NCI-H460 (cell line): ENCODE data around the gene MYMK. TPM values are rescaled to one million over a fixed set of nuclear protein-coding genes. Genes with fewer than 3 reads are reported as not detected.

Experiments
- DNase-seq: peaks from one replicate; pipeline ENCODE4 v3.0.0-alpha.2; 2016; ENCODE audit warnings: low read depth; ENCODE audit errors: extremely low read depth
- total RNA-seq: library from RNA; depleted of rRNA; stranded (reverse); fragments of >200 nt; shearing (Covaris generic); gene quantifications from 2 replicates; pipeline ENCODE4 v1.2.3, GENCODE V29; 2014

MYMK gene
- total RNA-seq, 1 experiment from 2014 or later: not detected

DNA sequence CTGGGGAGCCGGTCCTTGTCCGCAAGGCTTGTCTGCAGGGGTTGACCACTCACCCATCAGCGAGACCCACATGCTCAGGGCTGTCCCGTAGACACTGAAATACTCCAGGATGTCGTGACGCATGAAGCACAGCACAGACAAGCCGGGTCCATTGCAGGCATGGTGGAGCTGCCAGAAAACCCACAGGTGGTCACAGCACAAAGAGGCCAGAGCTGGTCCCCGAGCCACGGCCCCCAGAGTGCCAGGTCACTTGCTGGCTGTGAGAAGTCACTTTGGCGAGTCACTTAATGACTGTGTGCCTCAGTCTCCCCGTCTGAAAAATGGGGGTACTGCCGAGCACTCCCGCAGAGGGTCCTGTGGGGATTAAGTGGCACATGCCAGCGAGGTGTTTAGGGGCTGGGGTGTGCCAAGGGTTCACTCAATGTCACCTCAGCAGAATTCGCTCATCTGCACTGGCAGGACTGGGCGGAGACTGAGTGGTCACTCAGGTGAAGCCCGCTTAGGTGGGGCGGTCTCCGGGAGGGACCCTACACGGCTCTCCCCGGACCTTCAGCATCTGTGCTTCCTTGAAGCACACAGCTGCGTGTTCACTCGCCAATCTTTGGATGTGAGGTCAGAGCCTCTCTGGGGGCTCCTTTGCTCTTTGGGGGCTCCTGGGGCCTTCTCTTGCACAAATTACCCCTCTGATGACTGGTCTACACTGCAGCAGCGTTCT lies 4.5 kb downstream of the MYMK start:
- no peak for DNase-seq

DNA sequence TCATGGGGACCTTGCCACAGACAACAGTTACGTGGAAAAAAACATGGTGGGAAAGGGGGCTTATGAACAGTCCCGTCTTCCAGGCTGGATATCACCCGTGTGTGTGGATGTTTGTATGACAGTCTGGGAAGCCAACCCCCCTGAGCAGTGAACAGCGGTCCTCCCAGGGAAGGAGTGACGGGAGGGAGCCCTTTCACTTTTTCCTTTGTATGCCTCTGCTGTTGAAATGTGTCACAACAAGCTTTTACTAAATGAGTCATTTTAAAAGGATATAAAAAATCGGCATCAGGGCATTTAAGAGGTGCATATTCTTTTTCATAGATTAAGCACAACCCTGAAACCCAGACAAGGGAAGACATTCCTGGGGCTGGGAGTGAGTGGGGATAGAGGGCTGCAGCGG lies 5.1 kb downstream of the MYMK start:
- DNase-seq: no peak

DNA sequence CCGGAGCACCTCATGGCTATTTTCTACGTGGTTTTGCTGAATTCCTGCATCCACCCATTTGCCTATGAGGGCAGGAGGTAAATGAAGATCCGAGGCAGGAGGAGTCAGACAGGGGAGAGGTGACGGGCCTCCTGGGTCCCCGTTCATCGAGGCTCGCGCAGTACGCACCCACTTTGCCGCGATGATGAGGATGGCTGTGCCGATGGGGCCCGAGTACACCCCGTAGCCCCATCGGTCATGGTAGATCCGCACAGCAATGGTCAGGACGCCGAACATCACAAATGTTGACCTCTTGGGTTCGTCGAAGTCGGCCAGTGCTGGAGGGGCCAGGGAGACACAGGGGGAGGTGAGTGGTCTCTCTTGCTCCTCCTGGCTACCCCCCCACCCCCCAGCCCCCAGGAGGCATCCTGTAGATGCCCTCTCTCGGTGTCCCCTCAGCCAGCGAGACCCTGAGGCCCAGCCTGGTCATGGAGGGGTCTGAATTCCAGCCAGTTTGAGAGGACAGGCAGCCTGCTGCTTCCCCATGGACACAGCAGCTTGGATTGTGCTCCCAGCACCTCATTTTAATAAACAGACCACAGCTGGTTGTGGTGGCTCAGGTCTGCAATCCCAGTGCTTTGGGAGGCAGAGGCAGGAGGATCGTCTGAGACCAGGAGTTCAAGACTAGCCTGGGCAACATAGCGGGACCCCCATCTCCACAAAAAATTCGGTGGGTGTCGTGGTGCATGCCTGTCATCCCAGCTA lies 5.9 kb downstream of the MYMK start:
- DNase-seq: no peak

DNA sequence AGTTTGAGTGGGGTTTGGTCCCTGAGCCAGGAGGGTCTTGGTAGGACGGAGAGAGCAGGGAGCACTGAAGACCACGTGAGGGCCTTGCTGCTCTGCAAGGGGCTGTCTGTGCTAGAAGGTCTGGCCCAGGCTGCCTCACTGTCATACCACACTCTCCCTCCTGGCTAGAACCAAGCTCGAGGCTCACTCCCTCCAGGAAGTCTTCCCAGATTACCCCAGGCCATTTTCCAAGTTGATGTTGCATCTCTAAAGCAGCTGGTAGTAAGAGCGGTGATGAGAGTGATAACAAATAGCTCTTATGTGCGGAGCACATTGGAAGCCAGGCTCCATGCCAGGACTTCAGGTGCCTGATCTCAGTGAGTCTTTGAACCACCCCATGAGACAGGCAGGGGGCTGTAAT lies 6.6 kb downstream of the MYMK start:
- DNase-seq: no peak

DNA sequence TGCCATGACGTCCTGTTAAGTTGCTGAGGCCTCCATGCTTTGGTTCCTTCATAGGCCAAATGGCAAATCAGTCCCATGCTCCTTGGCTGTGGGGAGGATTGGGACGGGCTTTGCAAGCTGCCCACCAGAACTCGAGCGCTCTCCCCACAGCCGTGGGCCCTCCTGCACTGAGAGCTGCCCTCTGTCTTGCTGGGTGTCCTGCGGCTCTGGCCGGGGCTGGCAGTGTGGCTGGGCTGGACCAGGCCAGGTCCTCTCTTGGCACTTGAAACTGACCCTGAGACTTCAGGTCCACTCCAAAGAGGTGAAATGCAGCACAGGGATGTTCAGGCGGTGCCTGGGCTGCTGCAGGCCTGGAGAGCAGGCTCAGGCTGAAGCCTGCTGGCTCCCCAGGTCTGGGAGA lies 7.0 kb downstream of the MYMK start:
- no peak for DNase-seq

DNA sequence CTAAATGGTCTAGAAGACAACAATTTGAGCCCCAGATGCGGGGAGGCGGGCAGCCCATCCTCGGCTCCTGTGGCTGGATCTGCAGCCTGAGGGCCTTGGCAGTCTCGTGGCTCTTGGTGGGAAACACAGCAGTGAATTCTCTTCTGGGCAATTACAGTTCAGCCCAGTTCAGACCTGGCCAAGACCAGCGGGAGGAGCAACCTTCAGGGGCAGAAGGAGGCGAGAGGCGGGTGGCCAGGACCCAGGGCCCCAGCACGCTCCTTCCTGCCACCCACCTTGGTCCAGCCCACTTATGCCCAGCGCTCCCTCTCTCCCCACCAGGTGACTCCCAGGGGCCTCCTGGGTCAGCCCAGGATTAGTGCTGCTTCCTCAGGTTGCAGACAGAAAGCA lies 7.8 kb downstream of the MYMK start:
- no peak for DNase-seq

DNA sequence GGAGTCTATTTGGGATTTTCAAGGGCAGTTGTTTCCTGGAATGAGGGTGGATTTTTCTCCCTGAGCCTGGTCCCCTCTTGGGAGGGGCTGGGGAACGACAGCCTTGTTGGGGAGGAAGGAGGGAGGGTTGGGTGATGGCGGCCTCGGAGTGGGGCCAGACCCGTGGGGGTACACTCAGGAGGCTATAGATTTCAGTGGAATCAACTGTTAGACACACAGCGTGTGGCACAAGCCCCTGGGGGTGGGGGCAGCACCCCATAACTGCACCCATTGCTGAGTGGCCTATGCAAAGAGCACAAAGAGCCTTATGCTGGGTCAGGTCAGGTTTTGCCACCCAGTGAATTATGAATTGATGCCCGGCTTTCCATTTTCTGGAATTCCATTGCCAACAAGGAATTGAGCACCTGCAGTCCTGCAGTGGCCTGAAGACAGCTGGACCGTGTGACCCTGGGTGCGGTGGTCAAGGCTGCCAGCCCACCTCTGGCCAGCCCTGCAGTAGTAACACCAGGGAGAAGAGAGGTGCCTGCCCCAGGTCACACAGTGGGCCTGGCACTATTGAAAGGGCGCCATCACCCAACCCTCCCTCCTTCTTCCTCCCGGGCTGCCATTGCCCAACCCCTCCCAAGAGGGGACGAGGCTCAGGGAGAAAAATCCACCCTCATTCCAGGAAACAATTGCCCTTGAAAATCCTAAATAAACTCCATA lies 8.4 kb downstream of the MYMK start:
- no peak for DNase-seq

DNA sequence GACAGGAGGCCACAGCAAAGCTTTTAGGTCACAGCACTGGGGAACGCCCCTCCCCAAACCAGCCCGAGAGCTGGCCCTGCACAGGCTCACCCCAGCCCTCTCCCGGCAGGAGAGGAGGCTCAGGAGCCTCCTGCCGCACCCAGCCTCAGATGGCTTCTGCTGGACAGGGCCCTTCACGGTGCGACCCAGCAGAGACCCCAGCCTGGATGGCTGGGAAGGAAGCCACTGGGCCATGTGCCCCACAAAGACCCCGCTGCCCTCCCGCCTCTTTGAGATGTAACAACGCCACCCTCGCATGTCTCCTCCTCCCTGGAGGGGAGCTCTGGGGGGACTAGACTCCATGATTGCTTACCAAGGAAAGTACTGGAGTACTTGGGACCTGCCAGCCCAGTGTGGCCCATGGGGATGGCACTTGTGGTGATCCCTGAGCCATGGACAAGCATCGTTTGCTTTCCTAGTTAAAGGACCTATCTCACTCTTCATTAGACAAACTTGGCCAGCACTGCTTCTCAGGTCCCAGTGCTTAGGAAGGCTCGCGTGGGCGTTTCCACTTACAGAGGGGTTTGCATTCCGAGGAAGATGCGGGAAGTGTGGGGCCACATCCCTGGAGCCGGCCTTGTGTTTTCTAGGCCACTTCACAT lies 9.0 kb downstream of the MYMK start:
- no peak for DNase-seq

DNA sequence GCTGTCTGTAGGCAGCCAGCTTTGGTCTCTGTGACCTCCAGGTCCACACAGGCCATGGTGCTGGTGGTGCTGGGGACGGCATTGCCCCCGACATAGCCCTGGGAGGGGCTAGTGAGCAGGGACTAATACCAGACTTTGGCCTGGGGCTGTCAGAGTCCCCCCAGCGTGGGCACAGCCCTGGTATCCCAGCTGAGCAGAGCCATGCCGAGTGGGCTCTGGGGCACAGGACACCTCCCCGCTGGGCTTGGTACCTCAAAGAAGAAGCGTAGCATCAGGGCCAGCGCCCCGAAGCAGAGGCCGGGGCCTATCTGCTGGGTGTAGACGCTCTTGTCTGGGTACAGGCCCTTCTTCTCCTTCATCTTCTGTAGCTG lies 9.5 kb downstream of the MYMK start:
- no peak for DNase-seq

DNA sequence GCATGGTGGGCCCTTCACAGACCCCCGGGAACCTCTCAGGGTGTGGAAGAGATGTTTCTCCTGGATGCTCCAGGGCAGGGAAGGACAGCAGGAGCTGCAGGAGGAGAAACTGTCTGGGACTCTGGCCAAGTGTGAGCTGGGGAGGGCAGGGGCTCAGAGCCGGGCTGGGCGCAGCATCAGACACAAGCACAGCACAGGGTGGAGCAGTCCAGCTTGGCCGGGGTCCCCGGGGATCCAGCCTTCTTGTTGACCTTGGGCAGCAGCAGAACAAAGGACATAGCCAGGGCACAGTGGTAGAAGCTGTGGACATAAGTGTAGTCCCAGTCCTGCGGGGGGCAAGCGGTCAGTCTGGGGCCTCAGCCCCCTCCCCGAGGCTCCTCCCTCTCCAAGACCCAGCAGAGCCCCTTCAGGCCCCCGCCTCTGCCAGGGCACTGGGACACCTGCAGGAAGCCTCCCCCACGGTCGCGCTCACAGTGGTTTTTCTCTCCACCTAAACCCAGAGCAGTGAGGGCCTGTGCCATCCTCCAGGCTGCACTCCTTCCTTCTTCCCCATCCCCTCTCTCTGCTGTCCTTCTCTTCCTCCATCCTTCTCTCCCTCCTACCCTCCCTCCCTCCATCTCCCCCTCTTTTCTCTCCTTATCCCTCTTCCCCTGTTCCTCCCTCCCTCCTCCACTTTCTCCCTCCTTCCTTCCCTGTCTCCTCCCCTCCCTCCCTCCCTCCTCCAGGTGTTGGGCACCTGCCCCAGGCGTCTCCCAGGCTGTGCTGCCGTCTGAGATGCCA lies 10.1 kb downstream of the MYMK start:
- DNase-seq: no peak

DNA sequence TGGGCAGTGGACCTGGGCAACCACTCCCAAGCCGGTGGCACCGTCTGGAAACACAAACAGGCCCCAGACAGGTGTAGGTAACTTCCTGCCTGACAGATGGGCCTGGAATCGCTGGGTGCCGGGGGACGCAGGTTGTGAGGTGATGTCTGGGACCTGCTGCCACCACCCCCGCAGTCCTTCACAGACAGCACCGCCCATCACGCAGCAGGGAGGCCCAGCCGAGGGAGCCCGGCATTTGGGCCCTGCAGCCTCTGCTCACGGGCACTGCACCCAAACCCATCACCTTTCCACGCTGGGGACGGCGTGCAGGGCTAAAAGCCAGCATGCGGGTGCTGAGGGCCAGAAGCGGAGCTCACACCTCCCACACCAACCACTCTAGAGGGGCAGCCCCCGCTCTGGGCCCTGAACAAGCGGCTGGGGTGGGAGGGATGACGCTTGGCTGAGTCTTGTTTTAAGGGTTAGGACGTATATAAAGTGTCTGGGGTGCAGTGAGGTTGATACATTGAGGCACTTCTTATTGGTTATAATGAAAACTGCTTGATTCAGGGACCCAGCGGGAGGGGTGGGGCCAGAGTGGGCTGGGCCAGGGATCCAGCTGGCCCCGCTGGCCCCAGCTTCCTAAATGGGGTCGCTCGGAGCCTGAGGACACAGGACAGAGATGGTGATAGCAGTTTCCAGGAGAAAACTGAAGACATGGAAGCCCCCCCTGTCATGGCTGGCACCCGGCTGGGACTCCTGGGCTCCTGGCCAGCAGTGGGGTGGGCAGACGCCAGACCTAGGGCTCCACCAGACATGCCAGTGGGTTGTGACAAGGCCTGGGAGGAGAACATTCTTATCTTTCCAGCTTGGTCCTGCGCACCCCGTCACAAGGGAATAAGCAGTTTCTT lies 11.3 kb downstream of the MYMK start:
- no peak for DNase-seq

DNA sequence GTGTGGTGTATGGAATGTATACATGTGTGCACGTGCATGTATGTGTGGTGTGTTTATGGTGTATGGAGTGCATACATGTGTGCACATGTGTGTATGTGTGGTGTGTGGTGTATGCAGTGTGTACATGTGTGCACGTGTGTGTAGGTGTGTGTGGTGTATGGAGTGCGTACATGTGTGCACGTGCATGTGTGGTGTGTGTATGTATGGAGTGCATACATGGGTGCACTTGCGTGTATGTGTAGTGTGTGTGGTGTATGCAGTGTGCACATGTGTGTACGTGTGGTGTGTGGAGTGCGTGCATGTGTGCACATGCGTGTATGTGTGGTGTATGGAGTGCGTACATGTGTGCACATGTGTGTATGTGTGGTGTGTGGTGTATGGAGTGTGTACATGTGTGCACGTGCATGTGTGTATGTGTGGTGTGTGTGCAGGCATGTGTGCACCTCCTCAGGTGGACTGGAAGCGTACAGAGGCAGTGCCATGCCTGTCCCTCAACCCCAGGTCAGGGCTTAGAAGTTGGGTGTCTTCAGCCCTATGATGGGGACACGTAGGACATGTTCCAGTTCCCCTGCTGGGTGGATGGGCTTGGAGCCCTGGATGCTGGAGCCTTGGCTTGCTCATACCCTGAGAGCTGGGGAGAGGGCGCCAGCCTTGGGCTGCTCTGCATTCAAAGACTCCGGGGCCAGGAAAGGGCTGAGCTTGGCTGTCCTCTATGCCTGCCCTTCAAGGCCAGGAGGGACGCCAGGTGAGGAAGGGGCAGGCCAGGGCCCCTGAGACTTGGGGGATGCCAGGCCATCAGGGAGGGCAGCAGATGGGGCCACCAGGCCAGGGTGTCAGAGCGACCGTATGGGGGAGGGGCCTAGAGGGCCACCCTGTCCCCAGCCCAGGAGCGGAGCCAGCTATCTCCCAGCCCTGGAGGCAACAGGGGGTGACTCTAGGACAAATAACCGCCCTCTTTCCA lies 12.2 kb downstream of the MYMK start:
- DNase-seq: no peak

DNA sequence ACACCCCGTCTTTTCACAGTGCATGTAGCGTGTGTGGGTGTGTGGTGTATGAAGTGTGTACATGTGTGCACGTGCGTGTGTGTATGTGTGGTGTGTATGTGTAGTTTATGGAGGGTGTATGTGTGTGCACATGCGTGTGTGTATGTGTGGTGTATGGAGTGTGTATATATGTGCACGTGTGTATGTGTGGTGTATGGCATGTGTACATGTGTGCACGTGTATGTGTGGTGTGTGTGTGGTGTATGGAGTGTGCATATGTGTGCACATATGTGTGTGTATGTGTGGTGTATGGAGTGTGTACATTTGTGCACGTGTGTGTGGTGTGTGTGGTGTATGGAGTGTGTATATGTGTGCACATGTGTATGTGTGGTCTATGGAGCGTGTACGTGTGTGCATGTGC lies 13.2 kb downstream of the MYMK start:
- no peak for DNase-seq

DNA sequence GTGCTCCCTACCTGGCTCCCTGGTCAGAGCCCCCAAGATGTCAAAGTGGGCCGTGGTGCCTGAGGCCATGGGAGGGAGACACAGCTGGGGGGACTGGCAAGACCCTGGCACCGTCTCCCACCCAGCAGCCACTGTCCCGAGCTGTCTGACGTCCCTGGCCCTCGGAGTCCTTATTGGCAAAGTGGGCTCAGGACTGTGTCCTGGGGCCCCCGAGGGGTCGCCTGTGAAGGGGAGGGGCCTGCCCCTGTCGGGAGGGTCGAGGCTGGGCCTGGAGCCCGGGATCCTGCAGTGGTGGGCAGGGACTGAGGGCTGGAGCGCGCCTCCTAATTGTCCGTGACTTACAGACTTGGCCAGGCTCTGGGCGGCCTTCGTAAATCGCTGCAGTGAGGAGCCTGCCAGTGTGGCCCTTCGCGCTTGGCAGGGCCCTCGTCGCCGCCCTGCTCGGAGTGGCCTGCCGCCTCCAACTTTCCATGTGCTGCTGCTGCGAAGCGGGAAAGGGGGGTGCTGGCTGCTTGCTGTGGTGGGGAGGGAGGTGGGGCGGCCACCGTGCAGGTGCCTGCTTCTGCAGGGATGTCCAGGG lies 13.7 kb downstream of the MYMK start:
- DNase-seq: no peak

DNA sequence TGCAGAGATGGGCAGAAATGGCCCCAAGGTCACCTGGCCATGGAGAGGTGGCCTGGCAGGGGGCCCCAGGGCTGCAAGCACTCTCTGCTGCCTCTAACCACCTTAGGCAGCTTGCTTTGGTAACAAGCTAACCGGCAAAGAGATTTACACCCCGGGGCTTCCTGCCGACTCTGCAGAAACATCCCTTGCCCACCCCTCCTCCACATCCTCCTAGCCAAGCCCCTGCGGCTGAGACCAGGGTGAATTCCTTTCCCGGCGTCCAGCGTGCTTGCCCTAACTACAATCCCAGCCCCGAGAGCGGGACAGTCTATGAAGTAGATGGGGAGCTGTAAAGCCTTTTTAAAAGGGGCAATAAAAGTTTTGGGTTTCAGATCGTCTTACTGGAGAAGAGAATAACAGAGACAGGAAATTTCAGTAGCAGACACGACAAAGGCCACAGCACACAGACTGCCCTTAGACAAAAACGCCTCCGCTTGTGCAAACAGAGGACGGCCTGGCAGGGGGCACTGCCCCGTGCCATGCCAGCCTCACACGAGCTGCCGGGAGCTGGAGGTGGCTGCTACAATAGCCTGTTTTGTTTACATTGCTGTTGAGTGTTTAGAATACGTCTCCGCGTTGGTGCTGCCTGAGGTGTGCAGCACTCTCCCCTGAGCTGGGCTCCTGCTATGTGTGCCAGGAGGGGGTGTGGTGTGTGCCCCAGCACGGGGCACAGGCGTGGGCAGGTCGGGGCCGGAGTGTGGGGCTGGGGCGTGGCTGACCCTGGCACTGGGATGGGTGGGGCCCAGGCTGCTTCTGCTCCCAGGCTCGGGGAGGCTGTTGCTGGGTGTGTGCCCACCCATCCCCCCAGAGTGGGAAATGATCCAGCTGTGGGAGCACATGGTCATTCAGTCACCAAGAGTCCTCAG lies 15.3 kb downstream of the MYMK start:
- no peak for DNase-seq

DNA sequence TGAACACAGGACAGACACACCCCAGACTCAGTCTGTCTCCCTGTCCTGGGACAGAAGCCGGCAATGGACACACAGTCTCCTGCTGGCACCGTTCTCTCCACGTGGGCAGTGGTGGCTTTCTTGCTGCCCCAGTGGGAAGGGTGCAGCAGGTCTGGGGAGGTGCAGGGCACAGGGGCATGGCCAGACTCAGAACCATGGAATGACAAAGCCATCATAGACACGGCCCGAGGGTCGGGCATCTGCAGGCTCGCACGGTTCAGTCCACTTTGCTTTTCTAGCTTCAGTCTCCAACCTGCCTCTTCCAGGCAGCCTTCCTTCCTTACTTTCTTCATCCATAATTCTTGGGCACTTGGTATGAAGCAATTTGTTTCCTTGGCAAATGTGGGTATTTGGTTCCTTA lies 16.7 kb downstream of the MYMK start:
- no peak for DNase-seq
